Nephron progenitor cell (in vitro differentiated cells): ENCODE measurements around the gene ISY1.
A peak's percentile ranks its signal among the peaks of the same experiment; 100 is the strongest.

ENCODE experiments used
- DNase-seq: peaks from one replicate; pipeline ENCODE4 v3.0.0; 2021
- H3K27ac Mint-ChIP-seq: 2 replicates; pipeline ENCODE4 v1.8.0; 2021; ENCODE audit warnings: mild to moderate bottlenecking, moderate library complexity, mixed read lengths
- H3K27me3 Mint-ChIP-seq: 2 replicates; pipeline ENCODE4 v1.8.0; 2021; ENCODE audit warnings: mild to moderate bottlenecking, low read depth, mixed read lengths; ENCODE audit not compliant: poor library complexity
- H3K36me3 Mint-ChIP-seq: 2 replicates; pipeline ENCODE4 v1.8.0; 2021; ENCODE audit warnings: low read depth, mixed read lengths
- H3K4me1 Mint-ChIP-seq: 2 replicates; pipeline ENCODE4 v1.8.0; 2021; ENCODE audit warnings: mixed read lengths
- H3K4me3 Mint-ChIP-seq: 2 replicates; pipeline ENCODE4 v1.8.0; 2021; ENCODE audit warnings: mild to moderate bottlenecking, moderate library complexity, mixed read lengths
- H3K9me3 Mint-ChIP-seq: 2 replicates; pipeline ENCODE4 v1.8.0; 2021; ENCODE audit warnings: mild to moderate bottlenecking, moderate library complexity, mixed read lengths
- TF ChIP-seq, protein P1 (sequence below): fragments of 200-600 bp; sonication (generic); IDR thresholded peaks from 2 replicates; pipeline ENCODE4 v1.5.0; 2021; ENCODE audit warnings: antibody characterized with exemption

Gene ISY1

DNA sequence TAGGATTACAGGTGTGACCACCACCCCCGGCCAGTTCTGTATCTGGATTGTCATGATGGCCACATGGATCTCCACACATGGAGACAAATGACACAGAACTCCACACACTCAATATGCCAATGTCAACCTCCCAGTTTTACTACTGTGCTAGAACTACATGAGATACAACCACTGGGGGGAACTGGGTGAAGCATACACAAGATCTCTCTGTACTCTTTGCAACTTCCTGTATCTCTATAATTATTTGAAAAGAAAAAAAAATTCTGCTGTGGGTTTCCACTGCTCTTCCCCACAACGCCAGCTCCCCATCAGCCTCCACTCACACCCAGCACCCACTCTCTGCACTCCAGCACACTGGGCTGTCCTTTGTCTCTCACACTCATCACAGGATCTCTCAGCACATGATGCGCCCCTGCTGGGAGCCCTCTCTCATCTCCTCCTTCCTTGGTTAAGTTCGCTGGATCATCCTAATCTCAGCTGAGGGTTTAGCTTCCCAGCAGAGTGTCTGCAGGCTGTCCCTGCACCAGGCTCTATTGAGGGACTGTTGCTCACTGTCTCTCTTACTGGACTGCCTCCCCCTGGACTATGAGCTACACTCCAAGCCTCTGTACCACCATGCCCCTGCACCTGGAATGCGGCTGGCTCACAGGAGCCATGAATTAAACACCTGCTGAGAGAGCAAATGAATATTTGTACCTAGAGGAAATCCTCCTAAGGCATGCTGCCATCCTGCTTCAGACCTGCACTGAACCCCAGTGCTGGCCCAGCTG is 28.6 kb downstream of the ISY1 start:
- DNase-seq, result no peak
- H3K4me3 Mint-ChIP-seq, result no peak overlapping the region
- TF ChIP-seq, protein P1, sequence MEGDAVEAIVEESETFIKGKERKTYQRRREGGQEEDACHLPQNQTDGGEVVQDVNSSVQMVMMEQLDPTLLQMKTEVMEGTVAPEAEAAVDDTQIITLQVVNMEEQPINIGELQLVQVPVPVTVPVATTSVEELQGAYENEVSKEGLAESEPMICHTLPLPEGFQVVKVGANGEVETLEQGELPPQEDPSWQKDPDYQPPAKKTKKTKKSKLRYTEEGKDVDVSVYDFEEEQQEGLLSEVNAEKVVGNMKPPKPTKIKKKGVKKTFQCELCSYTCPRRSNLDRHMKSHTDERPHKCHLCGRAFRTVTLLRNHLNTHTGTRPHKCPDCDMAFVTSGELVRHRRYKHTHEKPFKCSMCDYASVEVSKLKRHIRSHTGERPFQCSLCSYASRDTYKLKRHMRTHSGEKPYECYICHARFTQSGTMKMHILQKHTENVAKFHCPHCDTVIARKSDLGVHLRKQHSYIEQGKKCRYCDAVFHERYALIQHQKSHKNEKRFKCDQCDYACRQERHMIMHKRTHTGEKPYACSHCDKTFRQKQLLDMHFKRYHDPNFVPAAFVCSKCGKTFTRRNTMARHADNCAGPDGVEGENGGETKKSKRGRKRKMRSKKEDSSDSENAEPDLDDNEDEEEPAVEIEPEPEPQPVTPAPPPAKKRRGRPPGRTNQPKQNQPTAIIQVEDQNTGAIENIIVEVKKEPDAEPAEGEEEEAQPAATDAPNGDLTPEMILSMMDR, result no peak
- H3K27ac Mint-ChIP-seq, result peak overlapping the region; percentile 37
- H3K27me3 Mint-ChIP-seq, result no peaks in the 10 kb centered on the region
- H3K36me3 Mint-ChIP-seq, result peaks cover 51% of the 10 kb centered on the region
- H3K9me3 Mint-ChIP-seq, result no peaks in the 10 kb centered on the region
- peaks cover 12% of the 10 kb centered on the region for H3K4me1 Mint-ChIP-seq

DNA sequence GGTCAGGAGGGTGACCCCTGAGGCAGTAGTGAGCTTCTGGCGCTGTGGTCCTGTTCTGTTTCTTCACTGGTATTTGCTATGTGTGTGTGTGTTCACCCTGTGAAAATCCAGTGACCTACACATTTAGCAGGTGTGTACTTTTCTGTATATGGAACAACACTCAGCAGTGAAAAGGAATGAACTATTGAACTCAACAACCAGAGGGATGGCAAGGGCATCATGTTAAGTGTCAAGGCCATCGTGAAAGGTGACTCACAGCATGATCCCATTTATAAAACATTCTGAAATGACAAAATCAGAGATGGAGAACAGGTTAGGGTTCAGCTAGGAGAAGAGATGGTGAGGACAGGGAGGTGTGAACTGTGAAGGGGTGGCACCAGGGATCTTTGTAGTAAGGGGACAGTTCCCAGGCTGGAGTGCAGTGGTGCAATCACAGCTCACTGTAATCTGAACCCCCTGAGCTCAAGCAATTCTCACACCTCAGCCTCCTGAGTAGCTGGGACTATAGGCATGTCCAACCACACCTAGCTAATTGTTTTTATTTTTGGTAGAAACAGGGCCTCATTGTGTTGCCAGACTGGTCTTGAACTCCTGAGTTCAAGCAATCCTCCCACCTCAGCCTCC is 29.3 kb downstream of the ISY1 start:
- no peak for DNase-seq
- peaks cover 49% of the 10 kb centered on the region for H3K36me3 Mint-ChIP-seq
- H3K4me1 Mint-ChIP-seq, result peaks cover 12% of the 10 kb centered on the region
- no peaks in the 10 kb centered on the region for H3K9me3 Mint-ChIP-seq
- TF ChIP-seq, protein P1, result no peak
- H3K27me3 Mint-ChIP-seq, result no peaks in the 10 kb centered on the region
- no peak overlapping the region for H3K4me3 Mint-ChIP-seq
- peak overlapping the region; percentile 83 for H3K27ac Mint-ChIP-seq

DNA sequence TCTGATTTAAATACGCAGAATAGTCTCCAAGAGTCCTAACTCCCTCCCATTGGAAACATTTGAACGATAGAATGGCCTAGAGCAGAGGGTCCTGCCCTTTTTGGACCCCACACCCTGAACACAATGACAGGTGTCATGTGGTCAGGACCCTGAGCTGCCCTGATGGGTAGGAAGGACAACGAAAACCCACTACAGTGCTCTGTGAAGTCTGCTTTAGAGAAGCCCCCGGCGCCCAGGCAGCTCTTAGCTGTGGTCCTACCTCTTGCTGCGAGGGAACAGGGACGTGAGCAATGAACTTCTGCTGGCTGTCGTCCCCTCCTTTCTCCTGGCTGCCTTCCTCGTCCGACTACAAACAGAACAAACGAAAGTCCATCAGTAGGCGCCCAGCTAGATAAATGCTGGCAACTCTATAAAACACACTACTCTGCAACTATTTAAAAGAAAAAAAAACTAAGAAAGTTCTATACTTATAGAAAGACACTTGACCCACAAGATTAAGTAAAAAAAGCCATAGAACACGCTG is 30.5 kb downstream of the ISY1 start:
- H3K4me3 Mint-ChIP-seq, result no peak overlapping the region
- H3K4me1 Mint-ChIP-seq, result peaks cover 12% of the 10 kb centered on the region
- H3K27me3 Mint-ChIP-seq, result peaks cover 2% of the 10 kb centered on the region
- H3K27ac Mint-ChIP-seq, result peak overlapping the region; percentile 49
- H3K36me3 Mint-ChIP-seq, result peaks cover 61% of the 10 kb centered on the region
- no peaks in the 10 kb centered on the region for H3K9me3 Mint-ChIP-seq
- TF ChIP-seq, protein P1, result no peak
- DNase-seq, result no peak

DNA sequence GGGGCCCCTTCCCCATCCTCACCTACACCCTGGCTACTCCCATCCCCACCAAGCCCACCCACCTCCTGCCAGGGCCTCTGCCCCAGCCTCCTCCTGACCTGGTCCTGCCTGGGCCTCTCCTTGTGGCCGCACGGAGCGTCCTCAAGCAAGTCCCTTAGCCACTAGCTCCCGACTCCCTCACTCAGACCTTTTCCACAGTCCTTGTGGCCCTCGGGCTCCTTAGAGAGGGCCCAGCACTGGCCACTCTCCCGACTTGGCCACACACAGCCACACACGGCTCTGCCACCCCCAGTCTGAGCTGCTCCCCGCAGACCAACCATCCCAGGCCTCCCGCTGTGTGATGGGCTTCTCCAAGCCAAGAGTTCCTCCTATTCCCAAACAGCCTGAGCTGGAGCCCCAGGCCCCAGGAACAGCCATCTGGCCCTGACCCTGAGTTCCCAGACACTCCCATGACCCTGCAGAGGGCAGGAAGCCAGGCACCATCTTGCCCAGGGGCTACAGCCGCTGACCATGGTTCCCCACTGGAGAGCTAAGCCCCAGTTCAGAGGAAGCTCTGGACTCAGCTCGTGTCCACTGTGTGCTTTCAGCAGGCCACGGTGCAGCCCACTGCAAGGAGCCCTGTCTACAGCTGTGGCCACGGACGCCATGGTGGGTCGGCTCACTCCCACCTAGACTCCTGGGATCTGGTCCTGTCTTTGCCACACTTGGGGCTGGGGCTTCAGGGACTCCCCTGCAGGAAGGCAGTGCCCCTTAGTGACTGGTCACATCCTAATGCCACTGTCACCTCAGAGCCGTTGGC is 32.3 kb downstream of the ISY1 start:
- Mint-ChIP-seq H3K36me3 (peaks cover 49% of the 10 kb centered on the region), H3K27me3 (peaks cover 2% of the 10 kb centered on the region), H3K4me1 (peaks cover 12% of the 10 kb centered on the region), H3K27ac (no peak overlapping the region), H3K4me3 (no peak overlapping the region), H3K9me3 (no peaks in the 10 kb centered on the region)
- TF ChIP-seq, protein P1, result no peak
- no peak for DNase-seq

DNA sequence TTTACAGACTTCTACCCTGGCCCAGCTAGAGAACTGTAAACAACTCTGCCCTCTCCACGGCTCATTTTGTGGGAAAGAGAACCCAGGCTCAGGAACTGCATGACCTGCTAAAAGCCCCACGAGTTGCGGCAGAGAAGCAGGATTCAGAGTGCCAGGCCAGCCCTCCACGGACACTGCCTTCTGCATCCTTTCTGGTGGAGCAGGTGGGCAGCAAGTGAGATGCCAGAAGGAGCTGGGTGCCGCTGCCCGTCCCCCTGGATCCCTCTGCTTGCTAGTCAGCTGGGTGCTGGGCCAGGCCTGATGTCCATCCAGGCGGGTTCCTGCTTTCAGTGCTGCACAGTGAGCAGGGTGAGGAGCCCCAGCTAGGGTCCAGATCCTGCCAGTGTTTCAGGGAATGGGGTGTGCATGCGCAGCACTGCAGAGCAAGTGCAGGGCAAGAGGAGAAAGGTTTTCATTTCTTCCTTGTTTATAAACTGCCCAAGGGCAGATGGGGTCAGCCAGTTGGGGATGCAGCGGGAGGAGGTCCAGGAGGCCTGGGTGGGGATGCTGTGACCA is 34.1 kb downstream of the ISY1 start:
- TF ChIP-seq, protein P1, result no peak
- no peak overlapping the region for H3K27ac Mint-ChIP-seq
- H3K36me3 Mint-ChIP-seq, result peaks cover 34% of the 10 kb centered on the region
- no peak for DNase-seq
- H3K9me3 Mint-ChIP-seq, result no peaks in the 10 kb centered on the region
- no peak overlapping the region for H3K4me3 Mint-ChIP-seq
- peaks cover 9% of the 10 kb centered on the region for H3K4me1 Mint-ChIP-seq
- peaks cover 11% of the 10 kb centered on the region for H3K27me3 Mint-ChIP-seq
